Testis (tissue), 3 donors: Measurements from ENCODE around the gene HDAC9. TPM values are rescaled to one million over a fixed set of nuclear protein-coding genes. Genes with fewer than 3 reads are reported as not detected.

ENCODE experiments used
- DNase-seq: peaks from one replicate; pipeline ENCODE4 v3.0.0-alpha.2; 2019
- H3K27ac ChIP-seq, 2 donors: fragments of 200-600 bp; sonication (generic); one replicate each; pipeline ENCODE4 v1.5.1; 2019
- H3K27me3 ChIP-seq: fragments of 200-600 bp; sonication (generic); one replicate; pipeline ENCODE4 v1.5.1; 2019
- H3K36me3 ChIP-seq: fragments of 200-600 bp; sonication (generic); one replicate; pipeline ENCODE4 v1.5.1; 2017; ENCODE audit warnings: low read depth; ENCODE audit errors: missing control alignments
- H3K4me1 ChIP-seq: fragments of 200-600 bp; sonication (generic); one replicate; pipeline ENCODE4 v1.5.1; 2019
- H3K4me3 ChIP-seq, 2 donors: fragments of 200-600 bp; sonication (generic); one replicate each; pipeline ENCODE4 v1.5.1; 2017 to 2019
- H3K9me3 ChIP-seq: fragments of 200-600 bp; sonication (generic); one replicate; pipeline ENCODE4 v1.5.1; 2017
- POLR2A ChIP-seq: fragments of 450-650 bp; IDR thresholded peaks from one replicate; pipeline ENCODE4 v1.6.1; 2017; ENCODE audit warnings: antibody characterized with exemption, mild to moderate bottlenecking, moderate library complexity
- WGBS, 2 donors: methylation state at CpG; one replicate each; pipeline ENCODE4 v1.1.5; 2018; 5-methylcytosine and 5-hydroxymethylcytosine counted together
- intact Hi-C: fragments of 100-400 bp; cut with DNase I; formaldehyde crosslinking; loops from one replicate; pipeline ENCODE4 v1.15.1; 2023; ENCODE audit warnings: low total_unique reads
- polyA plus RNA-seq: library from polyadenylated mRNA; stranded (reverse); fragments of 350-450 nt; fragmentation: Illumina TruSeq; extraction: RNeasy Lipid Tissue Mini Kit (QIAGEN cat#74804); gene quantifications from one replicate; pipeline ENCODE4 v1.2.3, GENCODE V29; 2014; ENCODE audit warnings: low read depth, low replicate concordance; ENCODE audit not compliant: insufficient read depth
- total RNA-seq, 2 donors: library from RNA; depleted of rRNA; stranded (reverse); fragments of >200 nt; gene quantifications; one replicate each; pipeline ENCODE4 v1.2.3, GENCODE V29; 2016
- TF ChIP-seq, protein P1 (sequence below), 3 experiments: fragments of 450-650 bp in 2 of 3; fragments of 200-600 bp in 1 of 3; sonication (generic) in 1 of 3; IDR thresholded peaks; one replicate each; pipeline ENCODE4 v1.5.1; 2016 to 2019; ENCODE audit warnings: antibody characterized with exemption in 3 of 3, mild to moderate bottlenecking in 2 of 3, moderate library complexity in 1 of 3

The HDAC9 gene
- total and polyA plus RNA-seq, 3 donors from 2014 or later: 30.6 to 35.5 (median 35.4) TPM

DNA sequence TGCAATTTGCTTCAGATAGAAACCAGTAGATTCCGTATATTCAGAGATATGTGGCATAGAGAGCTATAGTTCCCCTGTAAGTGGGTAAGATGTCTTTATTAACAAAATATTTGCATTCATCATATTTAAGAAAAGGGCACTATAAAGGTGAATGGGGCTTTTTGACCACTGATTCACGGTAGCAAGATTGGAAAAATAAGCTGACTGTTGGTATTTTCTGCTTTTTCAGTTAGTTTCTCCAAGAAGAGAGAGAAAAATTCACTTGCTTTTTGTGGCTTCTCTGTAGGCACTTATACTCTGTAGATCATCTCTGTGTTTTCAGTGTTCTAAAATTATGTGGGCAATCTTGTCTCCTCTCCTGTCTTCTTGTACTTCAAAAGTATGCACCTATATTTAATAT, 376.8 kb downstream of the HDAC9 start:
- H3K36me3 ChIP-seq: no peaks in the 10 kb centered on the region
- TF ChIP-seq, protein P1, sequence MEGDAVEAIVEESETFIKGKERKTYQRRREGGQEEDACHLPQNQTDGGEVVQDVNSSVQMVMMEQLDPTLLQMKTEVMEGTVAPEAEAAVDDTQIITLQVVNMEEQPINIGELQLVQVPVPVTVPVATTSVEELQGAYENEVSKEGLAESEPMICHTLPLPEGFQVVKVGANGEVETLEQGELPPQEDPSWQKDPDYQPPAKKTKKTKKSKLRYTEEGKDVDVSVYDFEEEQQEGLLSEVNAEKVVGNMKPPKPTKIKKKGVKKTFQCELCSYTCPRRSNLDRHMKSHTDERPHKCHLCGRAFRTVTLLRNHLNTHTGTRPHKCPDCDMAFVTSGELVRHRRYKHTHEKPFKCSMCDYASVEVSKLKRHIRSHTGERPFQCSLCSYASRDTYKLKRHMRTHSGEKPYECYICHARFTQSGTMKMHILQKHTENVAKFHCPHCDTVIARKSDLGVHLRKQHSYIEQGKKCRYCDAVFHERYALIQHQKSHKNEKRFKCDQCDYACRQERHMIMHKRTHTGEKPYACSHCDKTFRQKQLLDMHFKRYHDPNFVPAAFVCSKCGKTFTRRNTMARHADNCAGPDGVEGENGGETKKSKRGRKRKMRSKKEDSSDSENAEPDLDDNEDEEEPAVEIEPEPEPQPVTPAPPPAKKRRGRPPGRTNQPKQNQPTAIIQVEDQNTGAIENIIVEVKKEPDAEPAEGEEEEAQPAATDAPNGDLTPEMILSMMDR (IDR thresholded peaks at IDR 0.05): no peak
- no peak for TF ChIP-seq POLR2A
- intact Hi-C loops: no loop called here
- H3K9me3 ChIP-seq: no peaks in the 10 kb centered on the region
- no peaks in the 10 kb centered on the region for H3K27me3 ChIP-seq
- H3K4me1 ChIP-seq: no peaks in the 10 kb centered on the region
- WGBS, 2 donors: 90 to 91% methylated on average over 2 of the region's 2 CpGs
- no peak overlapping the region for H3K27ac ChIP-seq
- DNase-seq: no peak
- H3K4me3 ChIP-seq: no peak overlapping the region

DNA sequence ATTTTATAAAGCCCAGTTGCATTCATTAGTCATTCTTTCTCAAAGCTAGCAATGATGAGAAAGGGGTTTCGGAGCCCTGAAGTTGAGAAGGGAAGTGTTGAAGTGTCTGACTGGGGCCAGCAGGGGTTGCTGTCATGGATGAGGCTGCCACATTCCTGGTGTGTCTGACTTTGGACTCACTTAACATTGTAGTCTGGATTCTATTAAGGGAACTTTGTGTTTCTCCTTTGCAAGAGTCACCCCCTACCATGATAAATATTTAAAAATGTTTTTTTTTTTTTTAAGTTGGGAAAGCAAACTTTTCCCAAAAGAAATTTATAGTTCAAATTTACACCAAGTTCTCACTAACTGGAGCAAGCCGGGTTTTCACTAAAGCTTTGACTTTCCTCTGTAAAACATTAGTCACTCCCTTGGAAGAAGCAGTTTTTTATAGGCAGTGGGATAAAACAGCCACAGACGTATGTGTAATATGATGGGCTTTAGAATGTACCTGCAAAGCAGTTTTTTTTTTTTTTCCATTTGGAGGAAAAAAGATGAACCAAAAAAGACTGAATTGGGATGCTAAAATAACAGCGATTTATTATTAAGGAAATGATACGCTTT, 378.3 kb downstream of the HDAC9 start:
- Histone ChIP-seq H3K27me3 (no peaks in the 10 kb centered on the region), H3K9me3 (no peaks in the 10 kb centered on the region), H3K4me1 (no peaks in the 10 kb centered on the region), H3K36me3 (no peaks in the 10 kb centered on the region), H3K4me3 (no peak overlapping the region), H3K27ac (no peak overlapping the region)
- no peak for TF ChIP-seq POLR2A
- TF ChIP-seq, protein P1 (IDR thresholded peaks at IDR 0.05): no peak
- intact Hi-C loops: no loop called here
- 86 to 89% methylated on average over 5 of the region's 5 CpGs for WGBS, 2 donors
- DNase-seq: no peak

DNA sequence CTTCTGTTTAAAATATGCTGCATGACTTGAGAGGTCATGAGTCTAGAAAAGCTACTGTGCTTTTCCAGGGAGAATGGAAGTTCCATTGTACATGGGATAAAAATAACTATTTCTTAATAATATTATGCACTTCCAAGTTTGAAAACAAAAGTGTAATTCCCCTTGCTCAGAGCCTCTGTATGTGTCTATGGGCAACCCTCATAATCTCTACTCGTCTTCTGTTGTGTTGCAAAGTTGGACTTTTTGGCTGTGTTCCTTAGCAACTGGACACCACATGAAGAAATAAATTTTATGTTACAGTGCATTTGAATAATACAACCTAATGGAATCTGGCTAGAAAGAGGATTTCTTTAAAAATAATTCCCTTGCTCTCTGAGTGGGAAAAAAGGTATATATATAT, 379.3 kb downstream of the HDAC9 start:
- Histone ChIP-seq H3K4me3 (no peak overlapping the region), H3K9me3 (no peaks in the 10 kb centered on the region), H3K4me1 (no peaks in the 10 kb centered on the region), H3K27ac (no peak overlapping the region), H3K27me3 (no peaks in the 10 kb centered on the region), H3K36me3 (no peaks in the 10 kb centered on the region)
- no peak for DNase-seq
- TF ChIP-seq POLR2A: no peak
- TF ChIP-seq, protein P1 (IDR thresholded peaks at IDR 0.05): no peak
- intact Hi-C loops: no loop called here
- WGBS, 2 donors: 23 to 61% methylated on average over 1 of the region's 1 CpG

DNA sequence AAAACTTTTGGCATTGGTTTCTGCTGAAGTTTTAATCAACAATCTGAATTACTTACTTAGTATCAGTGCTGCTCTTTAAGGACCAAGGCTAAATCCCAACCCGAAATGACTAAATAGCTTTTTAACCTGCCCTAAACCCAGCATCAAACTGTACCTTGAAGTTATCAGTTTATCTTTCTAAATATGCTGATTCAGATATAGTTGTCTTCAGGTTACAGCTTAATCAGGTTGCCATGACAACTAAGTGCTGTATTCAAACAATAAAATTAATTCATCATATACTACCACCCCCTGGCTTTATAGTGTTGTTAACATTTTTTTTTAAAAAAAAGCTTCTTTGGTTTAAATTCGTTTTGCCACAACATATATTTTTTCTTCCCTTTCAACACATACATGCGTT, 382.3 kb downstream of the HDAC9 start:
- Histone ChIP-seq H3K36me3 (no peaks in the 10 kb centered on the region), H3K27ac (no peak overlapping the region), H3K9me3 (no peaks in the 10 kb centered on the region), H3K27me3 (no peaks in the 10 kb centered on the region), H3K4me3 (no peak overlapping the region), H3K4me1 (no peaks in the 10 kb centered on the region)
- TF ChIP-seq POLR2A: no peak
- TF ChIP-seq, protein P1 (IDR thresholded peaks at IDR 0.05): no peak
- 78 to 89% methylated on average over 3 of the region's 3 CpGs for WGBS, 2 donors
- intact Hi-C loops: no loop called here
- DNase-seq: no peak

DNA sequence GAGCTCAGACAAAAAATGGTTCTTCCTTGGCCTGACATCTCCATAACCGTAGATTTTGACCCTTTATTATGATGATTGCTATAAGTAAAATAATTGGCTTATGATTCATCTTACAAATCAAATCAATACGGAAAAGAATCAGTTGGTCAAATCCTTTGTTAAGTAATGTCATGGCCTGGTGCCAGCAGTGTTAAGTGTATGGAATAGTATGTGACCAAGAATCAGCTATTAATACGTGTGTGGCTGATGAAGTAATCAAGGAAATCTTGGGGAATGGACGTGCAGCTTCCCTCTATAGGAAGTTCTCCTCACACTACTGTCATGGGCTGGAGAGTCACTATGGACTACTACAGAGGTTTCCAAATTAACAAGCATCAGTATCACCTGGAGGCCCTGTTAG, 391.3 kb downstream of the HDAC9 start:
- no peaks in the 10 kb centered on the region for H3K9me3 ChIP-seq
- H3K4me3 ChIP-seq: no peak overlapping the region
- H3K4me1 ChIP-seq: no peaks in the 10 kb centered on the region
- DNase-seq: no peak
- intact Hi-C loops: no loop called here
- H3K36me3 ChIP-seq: no peaks in the 10 kb centered on the region
- no peaks in the 10 kb centered on the region for H3K27me3 ChIP-seq
- no peak overlapping the region for H3K27ac ChIP-seq
- TF ChIP-seq POLR2A: no peak
- TF ChIP-seq, protein P1 (IDR thresholded peaks at IDR 0.05): no peak
- 72 to 80% methylated on average over 4 of the region's 4 CpGs for WGBS, 2 donors
